WERI-Rb-1 (cell line): Measurements from ENCODE around the gene CLIC3.

Source experiments
- DNase-seq: peaks from one replicate; pipeline ENCODE4 v3.0.0-alpha.2; 2020
- H3K27ac ChIP-seq: fragments of 250-450 bp; sonication (Bioruptor Pico); 2 replicates; pipeline ENCODE4 v1.5.1; 2020; ENCODE audit warnings: mild to moderate bottlenecking, moderate library complexity
- H3K27me3 ChIP-seq: fragments of 250-450 bp; sonication (Bioruptor Pico); 2 replicates; pipeline ENCODE4 v1.5.1; 2021; ENCODE audit warnings: mild to moderate bottlenecking, low read depth, moderate library complexity; ENCODE audit not compliant: insufficient read depth, severe bottlenecking
- H3K36me3 ChIP-seq: fragments of 250-450 bp; sonication (Bioruptor Pico); 2 replicates; pipeline ENCODE4 v1.5.1; 2020; ENCODE audit warnings: mild to moderate bottlenecking, moderate library complexity
- H3K4me3 ChIP-seq: 2 replicates; pipeline ENCODE4 v1.5.1; 2011; ENCODE audit warnings: low read depth, mild to moderate bottlenecking, control low read depth, low read length
- H3K9me3 ChIP-seq: fragments of 250-450 bp; sonication (Bioruptor Pico); 2 replicates; pipeline ENCODE4 v1.5.1; 2021; ENCODE audit warnings: mild to moderate bottlenecking, moderate library complexity; ENCODE audit not compliant: severe bottlenecking
- TF ChIP-seq, protein P1 (sequence below): IDR thresholded peaks from 2 replicates; pipeline ENCODE4 v1.5.1; 2011; ENCODE audit warnings: low read depth, mild to moderate bottlenecking, control low read depth, inconsistent platforms, low read length

The CLIC3 gene

DNA sequence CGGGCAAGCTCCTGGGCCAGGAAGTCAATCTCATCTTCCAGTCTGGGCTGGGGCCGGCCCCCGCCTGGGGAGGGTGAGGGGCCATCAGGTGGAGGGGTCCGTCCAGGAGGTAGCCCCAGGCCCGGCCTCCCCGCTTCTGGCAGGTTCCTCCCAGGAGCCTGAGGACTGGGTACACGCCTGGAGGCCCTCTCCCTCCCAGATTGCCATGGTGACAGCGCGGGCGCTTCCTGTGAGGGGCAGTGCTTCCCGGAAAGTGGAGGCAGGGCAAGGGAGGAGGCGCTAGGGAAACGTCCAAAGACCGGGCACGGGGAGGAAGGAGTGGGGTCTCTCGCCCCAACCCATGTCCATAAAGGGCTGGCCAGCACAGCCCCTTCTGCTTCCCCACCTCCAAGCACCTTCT lies 44.8 kb upstream of the CLIC3 start:
- DNase-seq: no peak
- Histone ChIP-seq H3K27me3 (no peaks in the 10 kb centered on the region), H3K36me3 (peaks cover 31% of the 10 kb centered on the region), H3K9me3 (no peaks in the 10 kb centered on the region), H3K4me3 (no peak overlapping the region), H3K27ac (no peak overlapping the region)
- TF ChIP-seq, protein P1, sequence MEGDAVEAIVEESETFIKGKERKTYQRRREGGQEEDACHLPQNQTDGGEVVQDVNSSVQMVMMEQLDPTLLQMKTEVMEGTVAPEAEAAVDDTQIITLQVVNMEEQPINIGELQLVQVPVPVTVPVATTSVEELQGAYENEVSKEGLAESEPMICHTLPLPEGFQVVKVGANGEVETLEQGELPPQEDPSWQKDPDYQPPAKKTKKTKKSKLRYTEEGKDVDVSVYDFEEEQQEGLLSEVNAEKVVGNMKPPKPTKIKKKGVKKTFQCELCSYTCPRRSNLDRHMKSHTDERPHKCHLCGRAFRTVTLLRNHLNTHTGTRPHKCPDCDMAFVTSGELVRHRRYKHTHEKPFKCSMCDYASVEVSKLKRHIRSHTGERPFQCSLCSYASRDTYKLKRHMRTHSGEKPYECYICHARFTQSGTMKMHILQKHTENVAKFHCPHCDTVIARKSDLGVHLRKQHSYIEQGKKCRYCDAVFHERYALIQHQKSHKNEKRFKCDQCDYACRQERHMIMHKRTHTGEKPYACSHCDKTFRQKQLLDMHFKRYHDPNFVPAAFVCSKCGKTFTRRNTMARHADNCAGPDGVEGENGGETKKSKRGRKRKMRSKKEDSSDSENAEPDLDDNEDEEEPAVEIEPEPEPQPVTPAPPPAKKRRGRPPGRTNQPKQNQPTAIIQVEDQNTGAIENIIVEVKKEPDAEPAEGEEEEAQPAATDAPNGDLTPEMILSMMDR: no peak

DNA sequence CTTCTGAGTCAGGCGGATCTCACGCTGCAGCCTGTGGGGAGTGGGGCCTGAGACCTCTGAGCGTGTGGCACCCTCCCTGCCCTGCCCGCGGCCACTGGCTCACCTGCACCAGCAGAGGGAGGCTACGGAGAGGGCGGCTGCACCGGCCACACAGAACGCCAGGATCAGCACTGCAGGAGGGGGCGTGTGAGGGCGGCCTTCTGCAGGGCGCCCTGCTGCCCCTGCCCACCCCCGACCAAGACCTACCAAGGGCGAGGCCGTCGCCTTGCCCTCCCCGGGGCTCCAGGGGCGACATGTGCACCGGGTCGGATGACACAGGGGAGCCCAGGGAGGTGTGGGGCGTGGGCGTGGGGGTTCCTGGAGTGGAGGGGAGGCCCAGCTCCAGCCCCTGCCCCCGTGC lies 44.2 kb upstream of the CLIC3 start:
- no peak overlapping the region for H3K4me3 ChIP-seq
- no peaks in the 10 kb centered on the region for H3K27me3 ChIP-seq
- no peak for DNase-seq

GRCh38 chr9:137039611-137040366 lies 43.4 kb upstream of the CLIC3 start:
- peaks cover 31% of the 10 kb centered on the region for H3K36me3 ChIP-seq
- H3K4me3 ChIP-seq: no peak overlapping the region
- no peak for DNase-seq
- H3K9me3 ChIP-seq: no peaks in the 10 kb centered on the region
- no peak overlapping the region for H3K27ac ChIP-seq
- TF ChIP-seq, protein P1: no peak
- no peaks in the 10 kb centered on the region for H3K27me3 ChIP-seq

More for the DNA sequence above, 44.2 kb upstream of the CLIC3 start:
- Histone ChIP-seq H3K9me3 (no peaks in the 10 kb centered on the region), H3K27ac (no peak overlapping the region), H3K36me3 (peaks cover 31% of the 10 kb centered on the region)
- TF ChIP-seq, protein P1: no peak

GRCh38 chr9:137038916-137039315 lies 42.5 kb upstream of the CLIC3 start:
- Histone ChIP-seq H3K36me3 (peaks cover 31% of the 10 kb centered on the region), H3K27me3 (no peaks in the 10 kb centered on the region), H3K4me3 (no peak overlapping the region), H3K27ac (no peak overlapping the region), H3K9me3 (no peaks in the 10 kb centered on the region)
- DNase-seq: no peak
- TF ChIP-seq, protein P1: no peak

DNA sequence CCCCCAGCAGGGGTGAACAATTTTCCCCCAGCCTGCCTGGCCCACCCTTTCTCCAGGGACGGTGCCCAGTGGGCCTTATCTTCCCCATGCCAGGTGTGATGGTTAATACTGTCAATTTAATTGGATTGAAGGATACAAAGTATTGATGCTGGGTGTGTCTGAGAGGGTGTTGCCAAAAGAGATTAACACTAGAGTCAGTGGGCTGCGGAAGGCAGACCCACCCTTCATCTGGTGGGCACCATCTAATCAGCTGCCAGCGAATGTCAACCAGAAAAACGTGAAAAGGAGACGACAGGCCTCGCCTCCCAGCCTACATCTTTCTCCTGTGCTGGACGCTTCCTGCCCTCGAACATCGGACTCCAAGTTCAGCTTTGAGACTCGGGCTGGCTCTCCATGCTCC lies 41.1 kb upstream of the CLIC3 start:
- Histone ChIP-seq H3K27me3 (no peaks in the 10 kb centered on the region), H3K9me3 (no peaks in the 10 kb centered on the region), H3K36me3 (peaks cover 28% of the 10 kb centered on the region), H3K27ac (no peak overlapping the region), H3K4me3 (no peak overlapping the region)
- TF ChIP-seq, protein P1: no peak
- DNase-seq: no peak

DNA sequence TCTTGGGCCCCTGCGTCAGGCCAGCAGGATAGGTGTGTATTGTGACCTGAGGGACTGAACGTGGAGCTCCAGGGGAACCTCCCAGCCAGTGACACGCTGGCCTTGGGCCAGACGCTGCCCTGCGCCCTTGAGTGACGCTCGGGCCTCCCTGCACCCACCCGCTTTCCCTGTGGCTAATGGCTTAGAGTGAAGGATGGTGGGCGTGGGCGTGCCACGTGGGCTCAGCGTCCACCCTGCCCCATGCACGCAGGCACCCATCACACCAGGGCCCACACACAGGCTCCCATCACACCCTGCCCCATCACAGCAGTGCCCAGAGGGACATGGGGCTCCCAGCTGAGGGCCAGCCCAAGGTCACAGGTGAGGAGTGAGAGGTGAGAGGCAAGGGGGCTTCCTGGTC lies 40.7 kb upstream of the CLIC3 start:
- H3K36me3 ChIP-seq: peaks cover 28% of the 10 kb centered on the region
- H3K4me3 ChIP-seq: no peak overlapping the region
- TF ChIP-seq, protein P1: no peak
- DNase-seq: no peak
- no peak overlapping the region for H3K27ac ChIP-seq
- H3K9me3 ChIP-seq: no peaks in the 10 kb centered on the region
- no peaks in the 10 kb centered on the region for H3K27me3 ChIP-seq
